NCI-H446 treated with DMSO at 0.1 percent for 48 hours (cell line): ENCODE measurements around the gene PMPCA.

ENCODE experiments used
- DNase-seq: peaks from one replicate; lab custom pipeline; 2025; lab: John Stamatoyannopoulos, UW

PMPCA gene

DNA sequence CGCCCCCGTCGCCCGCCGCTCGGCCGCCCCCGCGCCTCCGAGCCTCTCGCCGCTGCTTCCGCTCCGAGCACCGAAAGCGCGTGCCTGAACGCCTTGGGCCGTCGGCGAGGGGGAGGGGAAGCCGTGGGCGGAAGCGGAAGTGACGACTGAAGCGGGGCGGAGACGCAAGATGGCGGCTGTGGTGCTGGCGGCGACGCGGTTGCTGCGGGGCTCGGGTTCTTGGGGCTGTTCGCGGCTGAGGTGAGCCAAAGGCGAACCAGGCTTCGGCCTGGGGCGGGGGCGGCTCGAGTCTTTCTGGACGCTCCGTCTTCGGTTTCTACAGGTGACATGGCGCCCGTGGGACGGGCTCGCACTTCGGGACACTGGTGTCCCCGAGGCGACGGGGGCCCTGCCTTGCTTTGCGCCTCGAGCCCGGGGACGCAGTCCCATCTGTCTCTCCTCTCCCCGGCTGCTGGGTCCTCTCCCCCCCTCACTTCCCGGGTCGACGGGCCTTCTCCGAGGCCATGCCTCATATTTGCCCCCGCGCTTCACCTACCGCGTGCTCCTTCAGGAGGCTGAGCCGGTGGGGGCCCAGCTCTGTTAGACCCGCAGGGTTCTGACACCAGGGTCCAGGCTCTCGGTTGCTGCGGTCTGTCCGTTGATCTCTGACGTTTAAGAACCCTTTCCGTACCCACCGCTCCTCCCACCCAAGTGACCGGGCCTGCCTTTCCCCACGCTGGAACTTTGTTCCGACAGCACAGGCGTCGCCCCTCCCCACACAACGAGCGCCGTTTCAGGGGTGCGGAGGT, at the start of gene PMPCA, which contains the start of gene ENTR1:
Gene PMPCA, plus strand, starts transcription at position 159 of the 788 bp plus-strand sequence. Its CDS starts 11 bp downstream, at position 170.
Gene ENTR1, minus strand, starts transcription at position 115 of the 788 bp plus-strand sequence. CDS start 217 bp downstream, outside the sequence.
- peak; percentile 35 for DNase-seq

DNA sequence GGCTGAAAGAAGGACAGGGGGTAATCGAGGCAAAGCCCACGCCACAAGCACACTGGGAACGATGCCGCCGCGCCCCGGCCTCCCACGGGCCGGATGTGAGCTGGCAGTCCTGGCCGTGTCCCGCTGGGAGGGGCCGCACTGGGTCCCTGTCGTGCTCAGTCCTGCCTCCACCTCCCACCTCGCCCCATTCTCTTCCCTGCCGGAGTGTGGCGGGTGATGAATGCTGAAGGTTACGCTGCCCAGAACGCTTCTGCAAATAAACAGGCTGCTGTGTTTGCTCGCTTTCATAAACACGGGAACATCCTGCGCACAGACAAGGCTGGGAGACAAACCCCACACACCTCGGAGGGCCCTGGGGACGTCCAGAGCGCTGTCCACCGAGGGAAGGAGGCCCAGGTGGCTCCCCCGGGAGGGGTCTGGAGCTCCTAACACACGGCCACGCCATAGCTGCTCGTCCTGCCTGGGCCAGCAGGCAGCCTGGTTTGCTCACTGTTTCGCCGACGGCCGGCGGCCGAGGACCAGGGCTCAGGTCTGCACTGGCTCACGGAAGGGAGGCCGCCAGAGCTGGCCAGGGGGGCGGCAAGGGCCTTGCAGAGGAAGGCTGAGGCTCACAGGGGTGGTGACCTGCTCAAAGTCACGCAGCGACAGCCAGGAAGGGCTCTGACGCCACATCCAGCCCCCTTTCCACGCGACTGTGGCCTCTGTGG, 49.3 kb upstream of the PMPCA start:
- no peak for DNase-seq

GRCh38 chr9:136361754-136362449, 48.6 kb upstream of the PMPCA start:
- no peak for DNase-seq

DNA sequence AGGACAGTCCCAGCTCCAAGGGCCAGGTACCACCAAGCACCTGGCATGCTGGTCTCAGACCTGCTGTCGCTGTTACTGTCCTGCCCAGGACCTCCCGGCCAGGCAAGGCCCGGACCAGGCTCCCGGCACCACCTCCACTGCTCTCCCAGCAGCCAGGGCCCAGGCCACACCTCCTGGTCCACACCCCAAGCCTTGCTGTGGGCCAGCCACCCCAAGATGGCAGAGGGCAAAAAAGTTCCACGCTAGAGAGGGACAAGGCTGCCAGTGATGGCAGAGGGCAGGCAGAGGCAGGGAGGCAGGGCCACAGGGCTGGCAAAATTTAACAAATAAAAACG, 48.0 kb upstream of the PMPCA start:
- no peak for DNase-seq

GRCh38 chr9:136363106-136363948, 47.1 kb upstream of the PMPCA start, which contains the start of gene DNLZ:
DNLZ (minus strand) TSS chr9:136363744; CDS start chr9:136363714, 30 bp downstream.
- peak; percentile 63 for DNase-seq

GRCh38 chr9:136363949-136364748, 46.3 kb upstream of the PMPCA start:
- no peak for DNase-seq

DNA sequence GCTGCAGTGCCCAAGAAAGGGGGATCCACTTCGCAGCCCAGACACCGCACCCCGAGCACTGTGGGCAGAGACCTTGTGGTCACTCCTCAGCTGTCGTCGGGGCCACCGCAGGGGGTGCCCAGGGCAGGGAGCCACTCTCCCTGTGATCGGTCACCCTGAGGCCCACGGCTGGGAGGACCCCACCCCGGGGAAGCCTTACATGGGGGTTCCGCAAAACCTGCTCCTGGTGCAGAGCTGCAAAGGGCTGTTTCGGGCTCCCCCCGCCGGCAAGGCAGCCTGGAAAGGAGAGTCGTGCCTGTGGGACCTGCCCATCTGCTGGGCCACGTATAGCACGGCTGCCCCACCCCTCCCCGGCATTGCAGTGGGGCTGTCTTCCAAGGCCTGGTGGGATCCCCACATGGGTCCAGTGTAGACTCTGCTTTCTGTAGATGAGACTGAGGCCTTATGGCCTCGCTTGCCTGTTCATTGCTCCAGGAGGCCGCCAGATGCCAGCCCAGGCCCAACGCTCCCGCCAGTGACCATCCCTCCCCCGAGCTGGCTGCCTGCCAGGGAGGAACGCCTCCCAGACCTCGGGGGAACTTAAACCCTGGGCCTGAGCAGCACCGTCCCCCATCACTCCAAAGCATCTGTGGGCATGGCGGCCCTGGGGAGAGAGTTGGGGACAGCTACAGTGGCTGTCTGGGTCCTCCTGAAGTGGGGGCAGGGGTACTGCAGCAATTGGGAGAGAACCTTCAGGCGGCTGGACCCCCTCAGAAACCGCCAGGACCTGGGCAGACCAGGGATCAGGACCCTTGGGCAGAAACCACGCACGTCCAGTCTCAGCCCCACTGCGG, 45.3 kb upstream of the PMPCA start:
- no peak for DNase-seq

DNA sequence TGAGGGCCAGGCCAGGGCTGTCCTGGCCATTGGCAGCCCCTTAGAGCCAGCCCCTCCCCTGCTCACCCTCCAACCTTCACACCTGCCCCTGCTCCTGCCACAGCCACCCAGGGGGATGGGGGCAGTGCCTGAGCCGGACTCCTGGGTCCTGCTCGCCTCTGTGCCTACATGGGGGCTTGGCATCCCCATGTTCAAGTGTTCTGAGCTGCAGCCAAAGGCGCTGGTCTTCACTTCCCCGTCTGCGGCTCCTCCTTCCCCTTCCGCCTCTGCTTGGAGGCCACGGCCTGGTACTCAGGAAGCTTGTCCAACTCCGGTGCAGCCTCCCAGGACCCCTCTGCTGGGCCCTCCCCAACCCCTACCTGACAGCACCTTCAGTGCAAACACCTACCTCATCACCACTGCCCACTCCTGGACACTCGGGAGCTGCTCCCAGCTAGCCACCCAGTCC, 44.7 kb upstream of the PMPCA start:
- DNase-seq, result no peak

GRCh38 chr9:136366826-136367225, 43.6 kb upstream of the PMPCA start:
- no peak for DNase-seq

DNA sequence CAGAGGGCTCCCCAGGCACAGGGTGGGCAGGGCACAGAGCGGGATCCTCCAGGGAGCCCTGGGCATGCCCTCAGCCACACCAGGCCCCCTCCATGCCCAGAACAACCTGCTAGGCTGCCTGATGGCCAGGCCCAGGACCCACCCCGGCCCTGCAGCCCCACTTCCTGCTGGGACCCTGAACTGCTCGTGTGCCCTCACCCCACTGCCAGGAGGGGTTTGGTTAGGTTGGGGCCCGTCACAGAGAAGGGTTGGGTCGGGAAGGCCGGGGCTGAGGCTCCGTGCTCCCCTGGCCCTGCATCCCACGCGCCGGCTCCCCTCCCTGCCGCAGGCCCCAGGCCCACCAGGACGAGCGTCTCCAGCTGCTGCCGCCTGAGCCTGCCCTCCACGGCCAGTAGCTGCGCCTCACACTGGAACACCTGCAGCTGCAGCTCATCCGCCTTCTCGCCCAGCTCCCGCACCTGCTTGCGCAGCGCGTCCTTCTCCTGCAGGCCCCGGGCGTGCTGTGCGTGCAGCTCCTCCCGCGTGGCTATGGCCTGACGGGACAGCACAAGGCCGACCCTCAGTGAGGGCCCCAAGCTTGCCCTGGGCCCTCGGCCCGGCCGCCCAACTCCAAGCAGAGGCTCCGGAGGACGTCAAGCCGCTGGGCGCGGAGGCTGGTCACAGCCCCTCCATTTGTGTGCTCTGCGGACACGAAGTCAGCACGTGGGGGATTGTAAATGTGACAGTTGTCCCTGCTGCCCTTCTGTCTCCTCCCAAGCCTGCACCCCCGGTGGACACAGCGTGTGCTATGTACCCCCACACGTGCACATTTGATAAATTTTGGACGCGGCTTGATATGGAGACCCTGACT, 42.9 kb upstream of the PMPCA start:
- DNase-seq, result no peak

GRCh38 chr9:136368190-136368589, 42.3 kb upstream of the PMPCA start:
- DNase-seq, result no peak

- DNase-seq, result no peak
Measured at GRCh38 chr9:136370037-136370436, 40.4 kb upstream of the PMPCA start.

DNA sequence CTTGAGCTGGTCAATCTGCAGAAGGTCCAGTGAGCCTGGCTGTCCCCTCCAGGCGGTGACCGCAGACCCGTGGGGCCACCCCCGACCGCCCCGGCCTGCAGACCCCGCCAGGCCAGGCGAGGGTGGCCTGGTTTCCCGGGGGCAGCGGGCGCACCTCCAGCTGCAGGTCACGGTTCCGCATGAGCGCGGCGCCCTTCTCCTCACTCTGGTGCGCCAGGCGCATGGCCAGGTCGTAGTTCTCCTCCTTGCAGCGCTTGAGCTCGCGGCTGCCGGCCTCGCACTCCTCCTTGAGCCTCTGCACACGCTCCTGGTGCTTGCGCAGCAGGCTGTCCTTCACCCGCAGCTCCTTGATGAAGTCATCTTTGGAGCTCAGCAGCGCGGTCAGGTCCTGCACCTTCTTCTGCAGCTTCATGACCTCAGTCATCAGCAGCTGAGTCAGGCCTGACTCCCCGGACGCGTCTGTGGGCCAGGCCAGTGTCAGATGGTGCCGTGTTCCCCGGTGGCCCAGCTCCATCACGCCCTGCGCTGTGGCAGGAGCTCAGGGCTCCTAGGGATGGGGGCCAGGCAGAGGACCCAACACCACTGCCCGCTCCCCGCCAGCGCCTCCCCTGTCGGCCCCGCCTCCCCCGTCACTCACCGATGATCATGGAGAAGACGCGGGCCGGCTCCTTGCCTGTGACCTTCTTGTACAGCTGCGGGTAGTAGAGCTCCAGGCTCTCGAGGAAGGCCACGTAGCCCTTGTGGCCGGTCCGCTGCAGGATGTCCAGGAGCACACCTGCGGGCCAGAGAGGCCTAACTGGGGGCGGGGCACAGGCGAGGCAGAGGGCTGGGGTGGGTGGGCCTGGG, 39.5 kb upstream of the PMPCA start:
- DNase-seq, result no peak

DNA sequence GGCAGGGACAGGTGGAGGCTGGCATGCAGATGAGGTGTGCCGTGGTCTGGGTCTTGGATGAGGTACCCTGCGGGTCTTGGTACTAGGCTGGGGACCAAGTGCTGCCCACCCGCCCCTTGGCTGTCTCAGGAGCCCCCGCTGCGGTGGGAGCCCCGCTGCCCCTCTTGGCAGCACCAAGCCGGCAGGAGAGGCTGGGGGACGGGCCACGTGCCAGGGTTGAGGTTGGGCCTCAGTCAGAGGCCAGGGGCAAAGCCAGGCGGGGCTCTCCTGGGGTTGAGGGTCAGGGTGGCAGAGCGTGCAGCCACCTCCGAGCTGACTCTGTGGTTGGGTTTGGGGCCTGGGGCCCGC, 39.0 kb upstream of the PMPCA start:
- DNase-seq, result no peak

- DNase-seq, result no peak
Measured at GRCh38 chr9:136372006-136372405, 38.5 kb upstream of the PMPCA start.

DNA sequence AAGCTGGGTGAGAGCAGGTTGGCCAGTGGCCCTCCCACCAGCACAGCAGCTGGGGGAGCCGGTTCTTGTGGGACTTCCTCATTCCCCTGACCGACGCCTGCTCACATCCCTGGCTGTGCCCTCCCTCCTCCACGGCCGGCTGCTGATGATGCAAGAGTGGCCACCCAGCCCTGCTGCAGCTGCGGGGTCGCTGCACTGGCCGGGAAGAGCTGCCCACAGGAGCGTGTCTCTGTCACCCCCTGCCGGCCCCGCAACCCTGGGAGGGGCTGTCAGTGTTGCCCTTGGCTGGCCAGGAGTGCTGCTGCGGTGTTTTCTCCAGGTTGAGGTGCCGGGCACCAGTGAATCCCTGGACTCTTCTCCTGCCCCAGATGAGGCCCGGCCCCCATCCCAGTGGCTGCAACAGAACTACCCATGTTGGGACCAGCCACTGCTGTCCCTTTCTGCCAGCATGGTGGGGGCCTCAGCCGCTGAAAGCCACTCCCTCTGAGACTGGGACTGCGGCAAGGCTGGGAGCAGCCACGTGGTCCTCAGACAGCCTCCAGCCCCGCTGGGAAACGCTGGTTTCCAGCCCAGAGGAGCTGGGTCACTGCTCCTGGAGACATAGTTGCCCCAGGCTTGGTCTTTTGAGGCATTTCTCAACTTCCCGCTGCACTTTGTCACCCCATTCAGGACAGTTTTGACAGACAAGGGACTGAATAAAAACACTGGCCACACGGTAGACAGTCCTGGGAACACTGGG, 37.7 kb upstream of the PMPCA start:
- no peak for DNase-seq
